ENCODE data around the gene BCAN.

- TF ChIP-seq CTCF (IDR thresholded peaks at IDR 0.05) (no peak), POLR2A (IDR thresholded peaks at IDR 0.05) (no peak)
Observed at GRCh38 chr1:156652131-156652991, 10.4 kb downstream of the BCAN start.
